HG03354 (cell line): ENCODE results near the gene PTPN22.

Source experiments
- ATAC-seq: cut with Tn5 transposase; IDR thresholded peaks from one replicate; pipeline ENCODE4 v1.9.1; 2021; ENCODE audit warnings: mild to moderate bottlenecking; ENCODE audit not compliant: unreplicated experiment, poor library complexity, severe bottlenecking

The PTPN22 gene

GRCh38 chr1:113777561-113777960, 94.0 kb downstream of the PTPN22 start:
- ATAC-seq: no peak

- no peak for ATAC-seq
Measured at GRCh38 chr1:113770031-113770430, 101.5 kb downstream of the PTPN22 start.

GRCh38 chr1:113769601-113769970, 101.9 kb downstream of the PTPN22 start:
- no peak for ATAC-seq

GRCh38 chr1:113768916-113769600, 102.5 kb downstream of the PTPN22 start:
- no peak for ATAC-seq

GRCh38 chr1:113765306-113766230, 105.9 kb downstream of the PTPN22 start:
- ATAC-seq: no peak
